HG03575 (cell line): Measurements from ENCODE around the gene OBSL1.

Experiments
- ATAC-seq: cut with Tn5 transposase; IDR thresholded peaks from one replicate; pipeline ENCODE4 v1.9.1; 2021; ENCODE audit not compliant: unreplicated experiment, insufficient number of reproducible peaks, low FRiP score; ENCODE audit errors: extremely low read depth

OBSL1 gene

GRCh38 chr2:219570194-219570923 is 980 bp downstream of the OBSL1 start:
- ATAC-seq: no peak

- ATAC-seq: no peak
Measured at GRCh38 chr2:219569635-219570034, 1.7 kb downstream of the OBSL1 start.

GRCh38 chr2:219569041-219569440 is 2.3 kb downstream of the OBSL1 start:
- ATAC-seq: no peak

GRCh38 chr2:219567791-219568361 is 3.5 kb downstream of the OBSL1 start:
- no peak for ATAC-seq

- no peak for ATAC-seq
Measured at GRCh38 chr2:219567131-219567530, 4.2 kb downstream of the OBSL1 start.

GRCh38 chr2:219566640-219567039 is 4.7 kb downstream of the OBSL1 start:
- ATAC-seq: no peak

- ATAC-seq: no peak
Measured at GRCh38 chr2:219565130-219566080, 5.9 kb downstream of the OBSL1 start.

- no peak for ATAC-seq
Measured at GRCh38 chr2:219563271-219563928, 7.9 kb downstream of the OBSL1 start.

- ATAC-seq: no peak
Measured at GRCh38 chr2:219562049-219563020, 9.0 kb downstream of the OBSL1 start.

GRCh38 chr2:219561179-219562048 is 9.9 kb downstream of the OBSL1 start:
- no peak for ATAC-seq

GRCh38 chr2:219560893-219561178 is 10.5 kb downstream of the OBSL1 start:
- no peak for ATAC-seq

GRCh38 chr2:219560037-219560892 is 11.1 kb downstream of the OBSL1 start:
- ATAC-seq: no peak

- no peak for ATAC-seq
Measured at GRCh38 chr2:219559156-219559915, 12.0 kb downstream of the OBSL1 start.

- no peak for ATAC-seq
Measured at GRCh38 chr2:219557791-219558785, 13.3 kb downstream of the OBSL1 start.

- ATAC-seq: no peak
Measured at GRCh38 chr2:219557320-219557719, 14.0 kb downstream of the OBSL1 start.
